ENCODE measurements around the gene FRMD8.

Gene FRMD8

DNA sequence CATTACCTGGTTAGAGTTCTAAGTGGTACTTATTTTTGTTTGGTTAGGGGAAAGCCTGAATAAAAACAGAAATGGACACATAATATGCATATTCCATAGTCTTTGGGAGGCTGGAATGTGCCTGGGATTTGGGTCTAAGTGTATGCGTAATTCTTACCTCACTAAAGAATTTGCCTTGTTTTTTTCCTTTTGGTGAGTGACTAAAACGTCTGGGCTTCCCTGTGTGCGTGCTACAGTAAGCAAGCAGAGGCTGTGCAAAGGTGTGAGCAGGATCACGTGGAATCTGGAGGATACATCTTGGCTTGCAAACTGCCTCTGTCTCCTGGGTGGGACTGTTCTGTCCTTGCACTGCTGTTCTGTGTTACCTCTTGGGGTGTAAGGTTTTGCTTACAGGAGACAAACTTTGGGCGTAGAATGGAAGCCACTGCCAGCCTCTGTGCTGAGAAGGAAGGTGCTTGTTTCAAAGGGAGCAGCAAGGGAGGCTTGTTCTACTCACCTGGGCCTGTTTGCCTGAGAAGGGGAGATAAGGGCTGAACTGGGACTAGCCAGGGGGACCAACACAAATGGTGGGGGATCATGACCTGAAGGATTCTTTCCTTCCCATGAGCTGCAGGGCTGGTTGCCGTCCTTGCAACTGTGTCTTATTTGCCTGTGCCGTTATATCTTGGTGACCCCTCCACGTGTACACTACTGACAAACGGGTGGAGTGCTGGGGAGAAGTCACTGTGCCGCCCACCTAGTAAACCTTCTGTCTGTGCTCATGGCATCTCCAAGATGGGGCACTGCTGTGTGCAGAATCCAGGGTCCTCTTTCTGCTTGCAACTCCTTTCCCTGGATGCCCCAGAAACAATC is 40.6 kb downstream of the FRMD8 start:
- TF ChIP-seq MYC (IDR thresholded peaks at IDR 0.05; ENCODE audit: low read depth, low read length) (no peak), POLR2A (IDR thresholded peaks at IDR 0.05; ENCODE audit: extremely low read depth, insufficient read length) (peak; percentile 16)
- TF ChIP-seq, protein P1, sequence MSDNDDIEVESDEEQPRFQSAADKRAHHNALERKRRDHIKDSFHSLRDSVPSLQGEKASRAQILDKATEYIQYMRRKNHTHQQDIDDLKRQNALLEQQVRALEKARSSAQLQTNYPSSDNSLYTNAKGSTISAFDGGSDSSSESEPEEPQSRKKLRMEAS (IDR thresholded peaks at IDR 0.05; ENCODE audit: low read depth, low read length), result 0 out of 2 replicates have a peak, but pooled peaks have one; percentile 22
- DNase-seq (ENCODE audit: low read depth), result peak; percentile 33
- H3K4me3 ChIP-seq (ENCODE audit: low read depth, low read length), result peak overlapping the region; percentile 76

DNA sequence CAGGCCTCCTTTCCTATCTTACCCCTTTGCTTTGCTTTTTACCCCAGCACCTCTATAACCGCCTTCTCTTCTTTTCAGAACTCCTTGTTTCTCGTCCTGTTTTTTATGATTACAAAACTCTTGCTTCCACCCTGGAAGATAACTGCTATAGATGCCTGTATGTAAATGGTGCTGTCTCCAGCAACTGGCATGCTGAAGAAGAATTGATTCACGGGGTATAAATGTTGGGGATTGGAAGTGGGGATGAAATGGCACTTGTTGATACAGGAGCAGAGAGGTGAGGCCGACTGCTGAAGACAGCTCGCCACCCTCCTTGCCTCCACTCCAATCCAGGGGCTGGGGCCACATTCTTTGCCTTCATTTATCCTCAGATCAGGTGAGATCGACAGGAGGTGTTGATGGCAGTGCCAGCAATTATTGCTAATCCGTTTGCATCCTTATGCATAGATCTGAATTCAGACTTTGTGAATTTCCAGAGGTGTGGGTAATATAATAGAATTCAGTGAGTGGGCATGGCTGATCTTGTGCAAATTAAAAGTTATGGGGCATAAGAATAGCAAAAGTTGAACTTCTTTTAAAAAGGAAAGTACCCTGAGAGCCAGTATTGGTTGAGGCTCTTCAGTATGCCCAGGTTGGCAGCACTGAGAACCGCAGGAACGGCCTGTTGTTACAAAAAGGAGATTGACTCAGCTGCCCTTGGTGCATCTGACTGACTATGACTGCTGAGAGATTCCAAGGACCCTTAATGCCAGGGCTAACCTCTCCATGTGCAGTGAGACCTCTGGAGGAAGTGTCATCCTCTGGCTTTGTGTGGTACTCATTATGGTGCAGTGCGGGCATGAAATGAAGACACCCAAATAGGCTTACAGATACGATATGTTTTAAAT is 41.5 kb downstream of the FRMD8 start:
- DNase-seq (ENCODE audit: low read depth), result peak; percentile 37
- peak overlapping the region; percentile 76 for H3K4me3 ChIP-seq (ENCODE audit: low read depth, low read length)
- TF ChIP-seq MYC (IDR thresholded peaks at IDR 0.05; ENCODE audit: low read depth, low read length), result no peak
- peak; percentile 13 for TF ChIP-seq POLR2A (IDR thresholded peaks at IDR 0.05; ENCODE audit: extremely low read depth, insufficient read length)
- TF ChIP-seq, protein P2, sequence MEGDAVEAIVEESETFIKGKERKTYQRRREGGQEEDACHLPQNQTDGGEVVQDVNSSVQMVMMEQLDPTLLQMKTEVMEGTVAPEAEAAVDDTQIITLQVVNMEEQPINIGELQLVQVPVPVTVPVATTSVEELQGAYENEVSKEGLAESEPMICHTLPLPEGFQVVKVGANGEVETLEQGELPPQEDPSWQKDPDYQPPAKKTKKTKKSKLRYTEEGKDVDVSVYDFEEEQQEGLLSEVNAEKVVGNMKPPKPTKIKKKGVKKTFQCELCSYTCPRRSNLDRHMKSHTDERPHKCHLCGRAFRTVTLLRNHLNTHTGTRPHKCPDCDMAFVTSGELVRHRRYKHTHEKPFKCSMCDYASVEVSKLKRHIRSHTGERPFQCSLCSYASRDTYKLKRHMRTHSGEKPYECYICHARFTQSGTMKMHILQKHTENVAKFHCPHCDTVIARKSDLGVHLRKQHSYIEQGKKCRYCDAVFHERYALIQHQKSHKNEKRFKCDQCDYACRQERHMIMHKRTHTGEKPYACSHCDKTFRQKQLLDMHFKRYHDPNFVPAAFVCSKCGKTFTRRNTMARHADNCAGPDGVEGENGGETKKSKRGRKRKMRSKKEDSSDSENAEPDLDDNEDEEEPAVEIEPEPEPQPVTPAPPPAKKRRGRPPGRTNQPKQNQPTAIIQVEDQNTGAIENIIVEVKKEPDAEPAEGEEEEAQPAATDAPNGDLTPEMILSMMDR (IDR thresholded peaks at IDR 0.05; ENCODE audit: low read depth, low read length), result no peak

DNA sequence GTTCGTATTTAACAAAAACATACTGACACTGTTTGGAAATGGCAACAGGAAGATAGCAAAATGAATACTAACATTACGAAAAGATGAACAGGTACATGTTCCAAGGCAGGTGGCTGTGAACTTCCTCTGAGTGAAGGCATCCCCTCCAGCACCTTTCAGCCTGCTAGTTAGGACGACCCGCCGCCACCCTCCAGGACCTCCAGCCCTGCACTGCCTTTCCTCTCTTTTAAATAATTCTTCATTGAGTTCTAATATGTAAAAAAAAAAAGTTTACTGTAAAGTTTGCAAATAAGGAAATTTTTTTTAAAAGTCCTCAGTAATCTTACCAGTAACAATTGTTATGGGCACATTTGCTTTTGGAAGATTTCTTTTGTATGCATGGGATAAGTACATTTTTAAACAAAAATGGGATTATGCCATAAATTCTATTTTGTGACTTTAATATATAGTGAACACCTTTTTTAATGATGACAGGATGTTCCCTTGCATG is 42.2 kb downstream of the FRMD8 start:
- no peak for DNase-seq (ENCODE audit: low read depth)
- peak overlapping the region; percentile 76 for H3K4me3 ChIP-seq (ENCODE audit: low read depth, low read length)
- TF ChIP-seq, protein P1 (IDR thresholded peaks at IDR 0.05; ENCODE audit: low read depth, low read length), result no peak
- TF ChIP-seq, protein P2 (IDR thresholded peaks at IDR 0.05; ENCODE audit: low read depth, low read length), result no peak
- TF ChIP-seq POLR2A (IDR thresholded peaks at IDR 0.05; ENCODE audit: extremely low read depth, insufficient read length), result peak; percentile 1

DNA sequence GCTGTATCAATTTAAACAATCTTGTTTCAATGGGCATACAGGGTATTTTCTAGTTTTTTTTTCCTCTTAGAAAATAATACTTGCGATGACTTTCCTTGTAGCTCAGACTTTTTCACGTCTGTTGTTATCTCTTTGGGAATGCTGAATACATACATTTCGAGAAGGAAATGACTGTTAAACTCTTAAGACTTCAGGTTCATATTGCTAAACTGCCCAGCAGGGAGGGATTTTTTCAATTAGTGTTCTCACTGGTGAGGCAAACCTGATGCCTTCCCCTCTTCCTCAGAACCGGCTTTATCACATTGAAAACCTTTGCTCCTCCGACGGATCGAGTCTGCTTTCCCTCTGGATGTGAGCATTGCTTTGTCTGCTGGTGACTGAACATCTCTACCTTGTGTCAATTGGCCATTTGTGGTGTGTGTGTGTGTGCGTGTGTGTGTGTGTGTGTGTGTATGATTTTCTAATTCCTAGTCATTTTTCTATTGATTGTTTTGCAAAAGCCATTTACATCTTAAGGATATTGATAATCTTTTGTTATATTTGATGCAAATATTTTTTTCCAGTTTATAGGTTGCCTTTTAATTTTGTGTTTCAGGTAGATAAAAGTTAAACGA is 42.7 kb downstream of the FRMD8 start:
- DNase-seq (ENCODE audit: low read depth), result peak; percentile 60
- H3K4me3 ChIP-seq (ENCODE audit: low read depth, low read length), result peak overlapping the region; percentile 37
- TF ChIP-seq, protein P2 (IDR thresholded peaks at IDR 0.05; ENCODE audit: low read depth, low read length), result no peak
- TF ChIP-seq MYC (IDR thresholded peaks at IDR 0.05; ENCODE audit: low read depth, low read length) (no peak), POLR2A (IDR thresholded peaks at IDR 0.05; ENCODE audit: extremely low read depth, insufficient read length) (peak; percentile 22)
- TF ChIP-seq, protein P1 (IDR thresholded peaks at IDR 0.05; ENCODE audit: low read depth, low read length), result 0 out of 2 replicates have a peak, but pooled peaks have one; percentile 5

DNA sequence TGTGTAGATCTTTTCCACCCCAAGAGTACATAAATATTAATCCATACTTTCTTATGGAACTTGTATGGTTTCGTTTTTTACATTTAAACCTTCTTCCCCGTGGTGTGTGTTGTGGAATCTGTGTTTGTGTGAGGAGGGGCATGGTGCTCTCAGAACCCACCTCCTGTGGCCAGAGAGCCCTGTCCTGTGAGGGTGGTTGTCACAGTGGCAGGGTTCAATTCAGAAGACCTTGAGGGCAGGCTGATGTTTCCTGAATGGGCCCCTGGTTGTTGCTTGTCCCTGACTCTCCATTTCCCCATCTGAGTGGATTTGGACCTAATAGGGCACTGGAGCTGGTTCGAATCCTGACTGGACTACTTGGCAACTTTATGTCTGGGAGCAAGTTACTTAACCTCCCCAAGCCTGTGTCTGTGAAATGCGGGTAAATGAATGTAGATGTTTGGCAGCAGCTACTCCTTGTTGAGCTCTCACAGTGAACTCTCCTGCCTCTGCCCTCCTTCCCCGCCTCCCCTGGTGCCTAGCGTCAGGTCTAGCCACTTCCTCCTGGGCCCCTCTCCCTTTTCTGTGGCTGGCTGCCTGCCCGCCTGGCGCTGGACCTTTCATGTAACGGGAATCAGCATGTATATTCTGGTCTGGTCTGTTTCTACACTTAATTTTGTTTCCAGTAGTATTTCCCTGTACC is 43.4 kb downstream of the FRMD8 start:
- TF ChIP-seq POLR2A (IDR thresholded peaks at IDR 0.05; ENCODE audit: extremely low read depth, insufficient read length) (no peak), MYC (IDR thresholded peaks at IDR 0.05; ENCODE audit: low read depth, low read length) (no peak)
- TF ChIP-seq, protein P1 (IDR thresholded peaks at IDR 0.05; ENCODE audit: low read depth, low read length), result peak; percentile 46; the same call in 1 of the 2 replicates
- TF ChIP-seq, protein P2 (IDR thresholded peaks at IDR 0.05; ENCODE audit: low read depth, low read length), result no peak
- DNase-seq (ENCODE audit: low read depth), result peak; percentile 89
- peak overlapping the region; percentile 40 for H3K4me3 ChIP-seq (ENCODE audit: low read depth, low read length)
